IMR-90 (cell line): ENCODE results near the gene MEF2B. TPM values are rescaled to one million over a fixed set of nuclear protein-coding genes. Genes with fewer than 3 reads are reported as not detected.

Source experiments
- ATAC-seq: fragments of 200-7000 bp; cut with Tn5 transposase; 2 replicates; pipeline ENCODE4 v1.9.1; 2020; ENCODE audit warnings: low read depth, mild to moderate bottlenecking, moderate library complexity
- BruUV-seq: library from RNA; stranded (reverse); fragments of 400-500 nt; replicated peaks from 2 replicates; lab custom pipeline; 2021; lab: Mats Ljungman, UMichigan
- CTCF ChIA-PET: fragments of 300-600 bp; formaldehyde crosslinking; extraction: SDS; loops from one replicate; lab custom pipeline; 2021; ENCODE audit warnings: antibody characterized with exemption; lab: Yijun Ruan, JAX
- POLR2A ChIA-PET: fragments of 300-600 bp; sonication (Branson Sonifier 250); formaldehyde crosslinking; loops from one replicate; lab custom pipeline; 2022; ENCODE audit warnings: antibody characterized with exemption; ENCODE audit not compliant: unreplicated experiment; lab: Charles Lee
- DNase-seq: peaks from one replicate; pipeline ENCODE4 v3.0.0; 2013
- H2AFZ ChIP-seq: replicated peaks from 2 replicates; pipeline ENCODE3; 2013; ENCODE audit warnings: low read length, mild to moderate bottlenecking; ENCODE audit not compliant: poor library complexity
- H2AK5ac ChIP-seq: 2 replicates; pipeline ENCODE4 v1.6.1; 2013; ENCODE audit warnings: low read depth, low read length, inconsistent platforms
- H2AK9ac ChIP-seq: replicated peaks from 2 replicates; pipeline ENCODE3; 2013; ENCODE audit warnings: mild to moderate bottlenecking, low read depth, low read length, moderate library complexity; ENCODE audit not compliant: poor library complexity
- H2BK120ac ChIP-seq: 2 replicates; pipeline ENCODE4 v1.6.1; 2013; ENCODE audit warnings: low read depth, low read length, inconsistent platforms
- H2BK15ac ChIP-seq: 3 replicates; pipeline ENCODE4 v1.6.1; 2013; ENCODE audit warnings: low read depth, low read length, inconsistent platforms
- H2BK20ac ChIP-seq: 2 replicates; pipeline ENCODE4 v1.6.1; 2013; ENCODE audit warnings: low read depth, mild to moderate bottlenecking, inconsistent platforms, low read length, moderate library complexity
- H2BK5ac ChIP-seq: 2 replicates; pipeline ENCODE4 v1.6.1; 2013; ENCODE audit warnings: mild to moderate bottlenecking, low read depth, low read length, inconsistent platforms; ENCODE audit not compliant: poor library complexity, severe bottlenecking
- H3K14ac ChIP-seq: replicated peaks from 2 replicates; pipeline ENCODE4 v1.6.1; 2013; ENCODE audit warnings: low read depth, low read length, inconsistent platforms
- H3K18ac ChIP-seq: 2 replicates; pipeline ENCODE4 v1.6.1; 2013; ENCODE audit warnings: low read depth, low read length, control low read depth
- H3K23ac ChIP-seq: 2 replicates; pipeline ENCODE4 v1.6.1; 2013; ENCODE audit warnings: low read depth, low read length, inconsistent platforms
- H3K27ac ChIP-seq: 2 replicates; pipeline ENCODE4 v1.5.1; 2013; ENCODE audit warnings: mild to moderate bottlenecking, control low read depth, low read length; ENCODE audit not compliant: insufficient read depth
- H3K27me3 ChIP-seq: 2 replicates; pipeline ENCODE4 v1.6.1; 2013; ENCODE audit warnings: low read length; ENCODE audit not compliant: control insufficient read depth, insufficient read depth
- H3K36me3 ChIP-seq: 2 replicates; pipeline ENCODE4 v1.6.1; 2013; ENCODE audit warnings: low read length, mixed read lengths; ENCODE audit not compliant: control insufficient read depth, insufficient read depth
- H3K4ac ChIP-seq: 2 replicates; pipeline ENCODE4 v1.6.1; 2013; ENCODE audit warnings: low read depth, low read length, inconsistent platforms
- H3K4me1 ChIP-seq: 2 replicates; pipeline ENCODE4 v1.6.1; 2013; ENCODE audit warnings: low read length, mixed read lengths; ENCODE audit not compliant: control insufficient read depth, insufficient read depth
- H3K4me2 ChIP-seq: 2 replicates; pipeline ENCODE4 v1.6.1; 2013; ENCODE audit warnings: low read depth, mild to moderate bottlenecking, control low read depth, low read length, moderate library complexity
- H3K4me3 ChIP-seq: 2 replicates; pipeline ENCODE4 v1.5.1; 2013; ENCODE audit warnings: low read depth, mild to moderate bottlenecking, control low read depth, low read length, moderate library complexity; ENCODE audit not compliant: insufficient read depth
- H3K56ac ChIP-seq: 2 replicates; pipeline ENCODE4 v1.6.1; 2013; ENCODE audit warnings: low read length, inconsistent platforms; ENCODE audit not compliant: insufficient read depth; ENCODE audit errors: extremely low read depth
- H3K79me1 ChIP-seq, 2 experiments: 2 replicates each; pipeline ENCODE4 v1.6.1; 2013; ENCODE audit warnings: low read length in 2 of 2, inconsistent platforms in 1 of 2, low read depth in 1 of 2
- H3K9ac ChIP-seq: 2 replicates; pipeline ENCODE4 v1.6.1; 2013; ENCODE audit warnings: low read depth, low read length, control low read depth
- H3K9me1 ChIP-seq: 2 replicates; pipeline ENCODE4 v1.6.1; 2013; ENCODE audit warnings: low read length, inconsistent platforms; ENCODE audit not compliant: insufficient read depth
- H3K9me3 ChIP-seq: 2 replicates; pipeline ENCODE4 v1.6.1; 2013; ENCODE audit warnings: low read length; ENCODE audit not compliant: control insufficient read depth, insufficient read depth
- H4K20me1 ChIP-seq: 2 replicates; pipeline ENCODE4 v1.6.1; 2013; ENCODE audit warnings: low read length, inconsistent platforms; ENCODE audit not compliant: insufficient read depth
- H4K5ac ChIP-seq: 2 replicates; pipeline ENCODE4 v1.6.1; 2013; ENCODE audit warnings: mild to moderate bottlenecking, low read depth, low read length, control low read depth
- H4K8ac ChIP-seq, 2 experiments: 2 replicates each; pipeline ENCODE4 v1.6.1; 2013; ENCODE audit warnings: low read depth in 2 of 2, low read length in 2 of 2, control low read depth in 1 of 2, inconsistent platforms in 1 of 2
- H4K91ac ChIP-seq: 2 replicates; pipeline ENCODE4 v1.6.1; 2013; ENCODE audit warnings: low read depth, low read length, inconsistent platforms; ENCODE audit not compliant: insufficient read depth
- BHLHE40 ChIP-seq: fragments of 150-350 bp; IDR thresholded peaks from 2 replicates; pipeline ENCODE4 v1.6.1; 2016; ENCODE audit warnings: mild to moderate bottlenecking, low read depth, low read length
- CEBPB ChIP-seq: IDR thresholded peaks from 2 replicates; pipeline ENCODE4 v1.6.1; 2012; ENCODE audit warnings: low read depth, low read length, improper control_type of control experiment
- MAZ ChIP-seq: IDR thresholded peaks from 2 replicates; pipeline ENCODE4 v1.6.1; 2012; ENCODE audit warnings: low read depth, mild to moderate bottlenecking, low read length, improper control_type of control experiment, moderate library complexity, borderline replicate concordance
- MXI1 ChIP-seq: IDR thresholded peaks from 2 replicates; pipeline ENCODE4 v1.6.1; 2012; ENCODE audit warnings: low read depth, mild to moderate bottlenecking, low read length, moderate library complexity, borderline replicate concordance
- NFE2L2 ChIP-seq: fragments of 150-350 bp; IDR thresholded peaks from 2 replicates; pipeline ENCODE4 v1.6.1; 2016; ENCODE audit warnings: low read depth, mild to moderate bottlenecking, low read length
- RAD21 ChIP-seq: IDR thresholded peaks from 2 replicates; pipeline ENCODE4 v1.6.1; 2012; ENCODE audit warnings: low read length, improper control_type of control experiment
- WGBS, 2 experiments: methylation state at CpG; one replicate each; pipeline versions ENCODE4 v1.1.5 to v1.1.7; 2013; ENCODE audit warnings: missing lambda C conversion rate in 2 of 2; ENCODE audit not compliant: insufficient read length in 1 of 2; ENCODE audit errors: extremely low coverage in 2 of 2; 5-methylcytosine and 5-hydroxymethylcytosine counted together
- dilution Hi-C: fragments of 300-500 bp; cut with HindIII; formaldehyde crosslinking; loops from one replicate; pipeline ENCODE4 v1.14.3; 2018; ENCODE audit warnings: low sequenced_read_pairs; ENCODE audit not compliant: unreplicated experiment
- in situ Hi-C: fragments of 300-500 bp; cut with MboI; formaldehyde crosslinking; loops from 3 replicates; pipeline ENCODE4 v1.14.3; 2019; ENCODE audit warnings: low sequenced_read_pairs, inconsistent platforms, mixed read lengths
- intact Hi-C: fragments of 100-400 bp; cut with micrococcal nuclease; formaldehyde crosslinking; loops from 2 replicates; pipeline ENCODE4 v1.10.0; 2022
- polyA plus RNA-seq, 3 experiments: library from polyadenylated mRNA; depleted of rRNA; stranded (reverse); fragments of >200 nt; gene quantifications; 2 replicates each; pipeline ENCODE4 v1.2.3, GENCODE V29; 2012; ENCODE audit warnings: low replicate concordance in 1 of 3
- total RNA-seq: library from RNA; depleted of rRNA; stranded (reverse); fragments of >200 nt; gene quantifications from 2 replicates; pipeline ENCODE4 v1.2.3, GENCODE V29; 2012

Gene MEF2B
- total and polyA plus RNA-seq, 2 of the 4 experiments (the other 2 are of a cell fraction), result 0.18 to 0.94 TPM

DNA sequence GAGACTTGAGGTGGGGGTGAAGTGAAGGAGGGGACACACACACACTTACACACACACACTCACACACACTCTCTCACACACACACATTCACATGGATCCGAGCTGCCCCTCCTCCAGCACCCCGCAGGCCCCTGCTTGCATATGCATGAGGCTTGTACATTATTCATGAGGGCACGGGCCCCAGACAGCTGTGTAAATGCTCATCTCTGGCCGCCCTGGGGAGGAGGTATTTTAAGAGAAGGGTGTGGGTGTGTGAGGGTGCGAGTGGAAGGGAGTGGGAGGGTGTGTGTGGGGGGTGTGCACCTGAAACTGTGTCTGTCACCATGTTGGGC, 44.1 kb upstream of the MEF2B start:
- in situ Hi-C loops (no loop called here), dilution Hi-C loops (no loop called here), intact Hi-C loops (no loop called here)
- no peak overlapping the region for H2AFZ ChIP-seq
- no peak overlapping the region for H3K14ac ChIP-seq
- H3K27me3 ChIP-seq, result peaks cover 29% of the 10 kb centered on the region
- no peak overlapping the region for H4K8ac ChIP-seq
- H3K4ac ChIP-seq, result no peak overlapping the region
- H4K5ac ChIP-seq, result no peak overlapping the region
- no peak overlapping the region for H3K9ac ChIP-seq
- H3K4me3 ChIP-seq, result no peak overlapping the region
- H2AK5ac ChIP-seq, result no peak overlapping the region
- 0 out of 2 replicates have a peak, but pooled peaks cover 2% of the 10 kb centered on the region for H3K9me1 ChIP-seq
- H3K23ac ChIP-seq, result no peak overlapping the region
- H3K56ac ChIP-seq, result no peak overlapping the region
- H2BK5ac ChIP-seq, result no peak overlapping the region
- H3K18ac ChIP-seq, result no peak overlapping the region
- H2BK15ac ChIP-seq, result no peak overlapping the region
- H3K79me1 ChIP-seq, result no peaks in the 10 kb centered on the region
- CTCF ChIA-PET, result no interaction called here
- H3K4me1 ChIP-seq, result no peaks in the 10 kb centered on the region
- H3K36me3 ChIP-seq, result no peaks in the 10 kb centered on the region
- no TSS peak for BruUV-seq
- H3K9me3 ChIP-seq, result no peaks in the 10 kb centered on the region
- no peak overlapping the region for H2AK9ac ChIP-seq
- H4K20me1 ChIP-seq, result peaks cover 6% of the 10 kb centered on the region; the same call in 1 of the 2 replicates
- POLR2A ChIA-PET, result no interaction called here
- 6% methylated on average over 2 of the region's 5 CpGs; no CpG with 5 or more reads in 1 of the 2 experiments for WGBS, 2 experiments
- no peak for TF ChIP-seq BHLHE40
- TF ChIP-seq MAZ, result no peak
- TF ChIP-seq NFE2L2, result no peak
- TF ChIP-seq RAD21, result no peak
- TF ChIP-seq CEBPB, result no peak
- TF ChIP-seq MXI1, result no peak
- DNase-seq (no peak), ATAC-seq (no peak)
- no peak overlapping the region for H2BK120ac ChIP-seq
- no peak overlapping the region for H4K91ac ChIP-seq
- H3K4me2 ChIP-seq, result no peak overlapping the region
- H2BK20ac ChIP-seq, result no peak overlapping the region
- H3K27ac ChIP-seq, result no peak overlapping the region
